ENCODE results near the gene ZFP36L1.

Gene ZFP36L1

GRCh38 chr14:68794130-68794850, 1.4 kb upstream of the ZFP36L1 start:
- Histone ChIP-seq H3K27ac (ENCODE audit: low read depth, low read length, poor library complexity, severe bottlenecking) (peak overlapping the region; percentile 98), H4K20me1 (ENCODE audit: insufficient read depth, low read length) (no peaks in the 10 kb centered on the region), H3K9ac (ENCODE audit: low read length) (peak overlapping the region; percentile 96), H3K4me2 (ENCODE audit: low read length) (peak overlapping the region; percentile 89), H3K36me3 (ENCODE audit: insufficient read depth, low read length) (peaks cover 32% of the 10 kb centered on the region), H3K27me3 (ENCODE audit: insufficient read depth, low read length) (no peaks in the 10 kb centered on the region), H3K79me2 (ENCODE audit: insufficient read depth, low read length) (peaks cover 29% of the 10 kb centered on the region), H3K9me3 (ENCODE audit: low read length) (no peaks in the 10 kb centered on the region), H3F3A (ENCODE audit: insufficient read depth, low read length) (0 out of 2 replicates have a peak, but pooled peaks cover 4% of the 10 kb centered on the region), H3K4me1 (ENCODE audit: insufficient read depth, low read length, severe bottlenecking) (peaks cover 54% of the 10 kb centered on the region), H2AFZ (ENCODE audit: low read length) (no peak overlapping the region), H3K9me2 (ENCODE audit: low read depth, low read length) (no peaks in the 10 kb centered on the region), H3K4me3 (ENCODE audit: low read depth, low read length, poor library complexity, severe bottlenecking) (peak overlapping the region; percentile 84)
- no peak for TF ChIP-seq EZH2 (IDR thresholded peaks at IDR 0.05; ENCODE audit: borderline replicate concordance, low read length)
- TF ChIP-seq CTCF (IDR thresholded peaks at IDR 0.05; ENCODE audit: low read length): no peak

DNA sequence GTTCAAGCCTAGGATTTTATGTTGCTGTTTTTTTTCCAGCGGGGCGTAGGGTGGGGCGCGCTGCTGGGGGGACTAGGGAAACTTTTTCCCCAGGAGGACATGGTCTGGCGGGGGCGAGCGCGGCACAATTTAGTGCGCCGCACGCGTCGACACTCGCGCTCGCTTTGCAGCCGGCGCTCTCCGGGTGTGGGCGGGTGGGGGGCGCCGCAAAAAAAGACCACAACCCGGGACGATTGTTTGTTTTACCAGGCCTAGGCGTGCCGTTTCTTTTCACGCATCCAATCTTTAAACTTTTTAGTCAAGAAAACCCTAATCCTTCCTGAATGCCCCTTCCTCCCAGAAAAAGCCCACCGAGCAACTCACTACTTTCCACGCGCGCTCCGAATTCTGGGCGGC, 865 bp upstream of the ZFP36L1 start:
- Histone ChIP-seq H3K4me2 (ENCODE audit: low read length) (peak overlapping the region; percentile 89), H3K27me3 (ENCODE audit: insufficient read depth, low read length) (no peaks in the 10 kb centered on the region), H3K79me2 (ENCODE audit: insufficient read depth, low read length) (peaks cover 29% of the 10 kb centered on the region), H2AFZ (ENCODE audit: low read length) (no peak overlapping the region), H3K27ac (ENCODE audit: low read depth, low read length, poor library complexity, severe bottlenecking) (peak overlapping the region; percentile 98), H3K4me1 (ENCODE audit: insufficient read depth, low read length, severe bottlenecking) (peaks cover 58% of the 10 kb centered on the region), H3K4me3 (ENCODE audit: low read depth, low read length, poor library complexity, severe bottlenecking) (peak overlapping the region; percentile 84), H3F3A (ENCODE audit: insufficient read depth, low read length) (0 out of 2 replicates have a peak, but pooled peaks cover 4% of the 10 kb centered on the region), H3K36me3 (ENCODE audit: insufficient read depth, low read length) (peaks cover 36% of the 10 kb centered on the region), H3K9me2 (ENCODE audit: low read depth, low read length) (no peaks in the 10 kb centered on the region), H3K9ac (ENCODE audit: low read length) (peak overlapping the region; percentile 96), H4K20me1 (ENCODE audit: insufficient read depth, low read length) (no peaks in the 10 kb centered on the region), H3K9me3 (ENCODE audit: low read length) (no peaks in the 10 kb centered on the region)
- TF ChIP-seq CTCF (IDR thresholded peaks at IDR 0.05; ENCODE audit: low read length) (no peak), EZH2 (IDR thresholded peaks at IDR 0.05; ENCODE audit: borderline replicate concordance, low read length) (no peak)

DNA sequence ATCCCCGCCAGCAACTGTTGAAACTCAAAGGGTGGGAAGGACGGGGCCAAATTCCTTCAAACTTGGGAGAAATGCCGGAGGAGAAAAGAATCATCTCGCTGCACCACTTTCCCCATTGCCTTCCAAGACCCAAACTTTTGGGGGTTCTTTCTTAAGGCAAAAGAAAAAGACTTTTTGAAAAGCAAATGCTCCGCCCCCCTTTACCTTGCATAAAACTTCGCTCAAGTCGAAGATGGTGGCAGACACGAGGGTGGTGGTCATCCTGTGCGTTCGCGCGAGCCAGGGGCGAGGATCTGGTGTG, 239 bp downstream of the ZFP36L1 start:
- peak overlapping the region; percentile 96 for H3K4me2 ChIP-seq (ENCODE audit: low read length)
- H3K9me2 ChIP-seq (ENCODE audit: low read depth, low read length): no peaks in the 10 kb centered on the region
- peak overlapping the region; percentile 76 for H3K9ac ChIP-seq (ENCODE audit: low read length)
- H3K79me2 ChIP-seq (ENCODE audit: insufficient read depth, low read length): peaks cover 29% of the 10 kb centered on the region
- H3K27ac ChIP-seq (ENCODE audit: low read depth, low read length, poor library complexity, severe bottlenecking): peak overlapping the region; percentile 98
- H3K36me3 ChIP-seq (ENCODE audit: insufficient read depth, low read length): peaks cover 46% of the 10 kb centered on the region
- H2AFZ ChIP-seq (ENCODE audit: low read length): no peak overlapping the region
- H3K9me3 ChIP-seq (ENCODE audit: low read length): no peaks in the 10 kb centered on the region
- H3F3A ChIP-seq (ENCODE audit: insufficient read depth, low read length): peaks cover 12% of the 10 kb centered on the region; the same call in 1 of the 2 replicates
- H3K4me1 ChIP-seq (ENCODE audit: insufficient read depth, low read length, severe bottlenecking): peaks cover 67% of the 10 kb centered on the region
- H3K27me3 ChIP-seq (ENCODE audit: insufficient read depth, low read length): no peaks in the 10 kb centered on the region
- peak overlapping the region; percentile 84 for H3K4me3 ChIP-seq (ENCODE audit: low read depth, low read length, poor library complexity, severe bottlenecking)
- TF ChIP-seq CTCF (IDR thresholded peaks at IDR 0.05; ENCODE audit: low read length) (no peak), EZH2 (IDR thresholded peaks at IDR 0.05; ENCODE audit: borderline replicate concordance, low read length) (no peak)
- no peaks in the 10 kb centered on the region for H4K20me1 ChIP-seq (ENCODE audit: insufficient read depth, low read length)

Measured in OCI-LY1 (cell line).